GM19397 (cell line): Measurements from ENCODE around the gene ANKRD13A.
"Not testable (repeated sequence)": the region's sequence is repeated elsewhere in the genome, so short reads cannot be mapped to it uniquely, and the experiment has no call there.

Source experiments
- ATAC-seq: cut with Tn5 transposase; IDR thresholded peaks from one replicate; pipeline ENCODE4 v1.9.1; 2021; ENCODE audit warnings: mild to moderate bottlenecking, moderate library complexity; ENCODE audit not compliant: unreplicated experiment

The ANKRD13A gene

GRCh38 chr12:109983432-109984142 lies 15.6 kb upstream of the ANKRD13A start:
- ATAC-seq: no peak

GRCh38 chr12:109986236-109986635 lies 13.0 kb upstream of the ANKRD13A start:
- not testable (repeated sequence) for ATAC-seq

GRCh38 chr12:109987615-109988014 lies 11.6 kb upstream of the ANKRD13A start:
- ATAC-seq: no peak

- no peak for ATAC-seq
These were observed 11.0 kb upstream of the ANKRD13A start for GRCh38 chr12:109988274-109988673.

- ATAC-seq: no peak
These were observed 10.3 kb upstream of the ANKRD13A start for GRCh38 chr12:109988903-109989302.

GRCh38 chr12:109989380-109989779 lies 9.8 kb upstream of the ANKRD13A start:
- no peak for ATAC-seq

- ATAC-seq: no peak
These were observed 7.6 kb upstream of the ANKRD13A start for GRCh38 chr12:109991586-109991985.

GRCh38 chr12:109993091-109993490 lies 6.1 kb upstream of the ANKRD13A start:
- ATAC-seq: no peak

GRCh38 chr12:109994401-109995175 lies 4.6 kb upstream of the ANKRD13A start:
- no peak for ATAC-seq

- no peak for ATAC-seq
These were observed 3.9 kb upstream of the ANKRD13A start for GRCh38 chr12:109995361-109995685.

- ATAC-seq: peak; percentile 65
These were observed 3.3 kb upstream of the ANKRD13A start, which contains the start of gene GIT2 for GRCh38 chr12:109995686-109996482. Gene GIT2 (minus strand): TSS chr12:109996368. CDS start chr12:109996224, 144 bp downstream.

GRCh38 chr12:109996483-109996853 lies 2.8 kb upstream of the ANKRD13A start:
- ATAC-seq: no peak

GRCh38 chr12:109997393-109997792 lies 1.8 kb upstream of the ANKRD13A start:
- no peak for ATAC-seq

GRCh38 chr12:109998241-109998903 lies 858 bp upstream of the ANKRD13A start:
- no peak for ATAC-seq

GRCh38 chr12:109999649-109999971 lies 380 bp downstream of the ANKRD13A start:
- ATAC-seq: no peak

- ATAC-seq: no peak
These were observed 814 bp downstream of the ANKRD13A start for GRCh38 chr12:109999983-110000505.

- ATAC-seq: no peak
These were observed 2.4 kb downstream of the ANKRD13A start for GRCh38 chr12:110001596-110001995.

- ATAC-seq: no peak
These were observed 3.7 kb downstream of the ANKRD13A start for GRCh38 chr12:110002676-110003515.

GRCh38 chr12:110004598-110004997 lies 5.4 kb downstream of the ANKRD13A start:
- ATAC-seq: no peak
